DOHH2 (cell line): ENCODE data around the gene HPSE2.

Experiments
- CTCF ChIP-seq: fragments of 200-600 bp; sonication (generic); IDR thresholded peaks from one replicate; pipeline ENCODE4 v1.5.1; 2014; ENCODE audit warnings: antibody characterized with exemption, mild to moderate bottlenecking, low read depth, low read length; ENCODE audit not compliant: poor library complexity, severe bottlenecking
- EZH2phosphoT487 ChIP-seq: fragments of 200-600 bp; sonication (generic); IDR thresholded peaks from 2 replicates; pipeline ENCODE4 v1.6.1; 2017; ENCODE audit warnings: borderline replicate concordance, mild to moderate bottlenecking, antibody characterized with exemption, low read length, moderate library complexity, mixed read lengths

- TF ChIP-seq CTCF (no peak), EZH2phosphoT487 (no peak)
Observed at GRCh38 chr10:98624963-98625362, 610.7 kb downstream of the HPSE2 start.
